GM23338 (cell line): Measurements from ENCODE around the gene AGBL4.

ENCODE experiments used
- EZH2 ChIP-seq: fragments of 200-600 bp; sonication (generic); IDR thresholded peaks from one replicate; pipeline ENCODE4 v1.8.0; 2017; ENCODE audit warnings: antibody characterized with exemption, mild to moderate bottlenecking, low read depth; ENCODE audit not compliant: unreplicated experiment
- POLR2AphosphoS5 ChIP-seq: IDR thresholded peaks from 2 replicates; pipeline ENCODE4 v1.6.1; 2016; ENCODE audit warnings: antibody characterized with exemption, low read depth

DNA sequence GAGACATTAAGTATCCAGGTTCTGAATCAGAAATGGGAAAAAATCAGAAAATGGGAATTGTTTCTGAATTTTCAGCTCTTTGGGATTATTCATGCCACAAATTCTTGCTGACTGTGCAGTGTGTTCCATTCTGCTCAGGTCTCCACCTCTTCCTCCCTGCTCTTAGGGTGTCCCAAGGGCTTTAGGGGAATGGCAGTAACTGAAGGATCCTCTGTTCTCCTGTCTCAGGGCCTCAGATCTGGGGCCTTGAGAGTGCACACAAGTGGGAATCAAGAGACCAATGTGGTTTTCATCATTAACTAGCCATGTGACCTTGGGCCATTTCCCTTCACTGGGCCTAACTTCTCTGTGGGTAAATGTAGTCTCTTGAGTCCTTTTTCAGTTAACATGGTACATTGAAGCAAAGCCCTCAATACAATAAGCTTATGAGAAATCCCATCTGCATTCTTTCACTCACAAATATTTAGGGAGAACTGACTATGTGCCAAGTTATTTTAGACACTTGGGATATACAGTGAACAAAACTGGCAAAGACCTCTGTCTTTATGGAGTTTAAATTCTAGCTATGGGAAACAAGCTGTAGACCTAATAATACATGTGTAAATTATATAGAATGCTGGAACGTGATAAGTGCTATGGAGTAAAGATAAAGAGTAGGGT lies 1476.1 kb downstream of the AGBL4 start:
- no peak for TF ChIP-seq POLR2AphosphoS5
- TF ChIP-seq EZH2: no peak
